Left forelimb (tissue), 1 donor: ENCODE results near the gene BIRC5.
A peak's percentile ranks its signal among the peaks of the same experiment; 100 is the strongest.
"Not testable (repeated sequence)": the region's sequence is repeated elsewhere in the genome, so short reads cannot be mapped to it uniquely, and the experiment has no call there.

Experiments used
- DNase-seq: peaks from one replicate; pipeline ENCODE4 v3.0.0-alpha.2; 2018; ENCODE audit warnings: low spot score

The BIRC5 gene

DNA sequence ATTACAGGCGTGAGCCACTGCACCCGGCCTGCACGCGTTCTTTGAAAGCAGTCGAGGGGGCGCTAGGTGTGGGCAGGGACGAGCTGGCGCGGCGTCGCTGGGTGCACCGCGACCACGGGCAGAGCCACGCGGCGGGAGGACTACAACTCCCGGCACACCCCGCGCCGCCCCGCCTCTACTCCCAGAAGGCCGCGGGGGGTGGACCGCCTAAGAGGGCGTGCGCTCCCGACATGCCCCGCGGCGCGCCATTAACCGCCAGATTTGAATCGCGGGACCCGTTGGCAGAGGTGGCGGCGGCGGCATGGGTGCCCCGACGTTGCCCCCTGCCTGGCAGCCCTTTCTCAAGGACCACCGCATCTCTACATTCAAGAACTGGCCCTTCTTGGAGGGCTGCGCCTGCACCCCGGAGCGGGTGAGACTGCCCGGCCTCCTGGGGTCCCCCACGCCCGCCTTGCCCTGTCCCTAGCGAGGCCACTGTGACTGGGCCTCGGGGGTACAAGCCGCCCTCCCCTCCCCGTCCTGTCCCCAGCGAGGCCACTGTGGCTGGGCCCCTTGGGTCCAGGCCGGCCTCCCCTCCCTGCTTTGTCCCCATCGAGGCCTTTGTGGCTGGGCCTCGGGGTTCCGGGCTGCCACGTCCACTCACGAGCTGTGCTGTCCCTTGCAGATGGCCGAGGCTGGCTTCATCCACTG is at the start of gene BIRC5:
TSS of gene BIRC5 (plus strand) at position 238 of the 690 bp plus-strand sequence. CDS start at position 302, 64 bp downstream.
- DNase-seq = peak; percentile 92

DNA sequence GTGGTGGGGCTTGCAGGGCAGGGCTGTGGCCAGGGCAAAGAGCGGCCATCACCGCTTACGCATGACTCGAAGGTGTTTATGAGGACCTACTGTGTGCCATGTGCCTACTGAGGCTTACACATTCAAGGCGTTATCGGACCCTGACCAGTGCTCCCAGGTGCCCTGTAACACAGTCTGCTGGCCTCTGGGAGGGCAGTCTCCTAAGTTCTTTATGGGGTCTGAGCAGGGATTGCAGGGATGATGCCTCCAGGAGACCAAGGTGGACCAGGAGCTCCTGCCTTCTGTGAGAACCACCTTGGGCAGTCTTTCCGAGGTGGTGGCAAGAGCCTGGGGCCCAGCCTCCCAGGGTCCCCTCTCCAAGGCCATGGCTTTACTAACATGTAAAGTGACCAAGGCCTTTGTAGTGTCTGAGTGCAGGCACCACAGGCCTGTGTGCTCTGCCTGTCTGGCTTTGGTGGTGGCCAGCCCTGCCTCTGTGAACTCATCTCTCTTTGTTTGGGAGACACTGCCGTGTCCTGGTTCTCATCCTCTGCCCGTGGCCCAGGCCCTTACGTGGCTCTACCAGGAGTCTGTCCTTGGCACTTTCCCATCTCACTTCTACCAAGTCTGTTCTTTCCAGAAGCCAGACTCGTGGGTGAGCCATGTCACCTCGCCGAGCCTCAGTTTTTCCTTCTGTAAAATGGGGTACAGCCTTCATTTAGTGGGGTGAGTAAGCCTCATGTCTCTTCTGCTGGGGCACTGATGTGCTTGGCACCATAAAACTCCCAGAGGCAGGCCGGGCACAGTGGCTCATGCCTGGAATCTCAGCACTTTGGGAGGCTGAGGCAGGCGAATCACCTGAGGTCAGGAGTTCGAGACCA is 49.1 kb upstream of the BIRC5 start:
- no peak for DNase-seq

GRCh38 chr17:78166416-78166815 is 47.6 kb upstream of the BIRC5 start:
- no peak for DNase-seq

- DNase-seq = no peak
These were observed 45.7 kb upstream of the BIRC5 start, which contains the start of gene SYNGR2 for GRCh38 chr17:78168242-78168902. TSS of gene SYNGR2 (plus strand) at chr17:78168581. CDS start at chr17:78168617, 36 bp downstream.

- DNase-seq = no peak
These were observed 44.9 kb upstream of the BIRC5 start for GRCh38 chr17:78168903-78169793.

DNA sequence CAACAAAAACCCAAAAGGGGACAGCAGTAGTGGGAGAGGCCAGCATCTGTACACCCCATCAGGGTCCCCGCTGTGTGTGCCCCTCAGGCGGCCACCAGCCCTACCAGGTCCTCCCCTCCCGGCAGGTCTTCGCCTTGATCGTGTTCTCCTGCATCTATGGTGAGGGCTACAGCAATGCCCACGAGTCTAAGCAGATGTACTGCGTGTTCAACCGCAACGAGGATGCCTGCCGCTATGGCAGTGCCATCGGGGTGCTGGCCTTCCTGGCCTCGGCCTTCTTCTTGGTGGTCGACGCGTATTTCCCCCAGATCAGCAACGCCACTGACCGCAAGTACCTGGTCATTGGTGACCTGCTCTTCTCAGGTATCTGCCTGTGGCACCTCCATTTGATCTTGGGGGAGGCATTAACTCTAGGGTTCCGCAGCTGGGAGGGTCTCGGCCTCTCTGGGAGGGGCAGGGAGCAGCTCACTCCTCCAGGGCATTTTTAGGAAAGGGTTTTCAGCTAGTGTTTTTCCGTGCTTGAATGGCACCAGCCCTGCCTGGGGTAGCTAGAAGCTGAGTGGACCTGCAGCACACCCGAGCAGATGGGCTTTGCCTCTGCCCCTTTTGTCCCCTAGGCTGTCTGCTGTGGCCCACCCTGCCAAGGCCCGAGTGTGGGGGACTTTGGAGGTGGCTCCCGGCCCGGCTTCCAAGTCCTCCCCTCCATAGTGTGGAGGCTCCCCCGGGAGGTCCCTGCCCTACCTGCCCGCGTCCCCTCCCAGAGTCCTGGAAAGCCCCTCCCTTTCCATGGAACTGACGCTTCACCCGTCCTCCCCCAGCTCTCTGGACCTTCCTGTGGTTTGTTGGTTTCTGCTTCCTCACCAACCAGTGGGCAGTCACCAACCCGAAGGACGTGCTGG is 43.1 kb upstream of the BIRC5 start:
- DNase-seq = no peak

DNA sequence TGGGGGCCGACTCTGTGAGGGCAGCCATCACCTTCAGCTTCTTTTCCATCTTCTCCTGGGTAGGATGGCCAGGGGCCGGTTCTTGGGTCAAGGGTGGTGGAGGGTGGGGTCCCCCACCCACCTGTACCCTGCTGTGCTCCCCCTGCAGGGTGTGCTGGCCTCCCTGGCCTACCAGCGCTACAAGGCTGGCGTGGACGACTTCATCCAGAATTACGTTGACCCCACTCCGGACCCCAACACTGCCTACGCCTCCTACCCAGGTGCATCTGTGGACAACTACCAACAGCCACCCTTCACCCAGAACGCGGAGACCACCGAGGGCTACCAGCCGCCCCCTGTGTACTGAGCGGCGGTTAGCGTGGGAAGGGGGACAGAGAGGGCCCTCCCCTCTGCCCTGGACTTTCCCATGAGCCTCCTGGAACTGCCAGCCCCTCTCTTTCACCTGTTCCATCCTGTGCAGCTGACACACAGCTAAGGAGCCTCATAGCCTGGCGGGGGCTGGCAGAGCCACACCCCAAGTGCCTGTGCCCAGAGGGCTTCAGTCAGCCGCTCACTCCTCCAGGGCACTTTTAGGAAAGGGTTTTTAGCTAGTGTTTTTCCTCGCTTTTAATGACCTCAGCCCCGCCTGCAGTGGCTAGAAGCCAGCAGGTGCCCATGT is 42.3 kb upstream of the BIRC5 start:
- not testable (repeated sequence) for DNase-seq

GRCh38 chr17:78172249-78173051 is 41.6 kb upstream of the BIRC5 start:
- no peak for DNase-seq

DNA sequence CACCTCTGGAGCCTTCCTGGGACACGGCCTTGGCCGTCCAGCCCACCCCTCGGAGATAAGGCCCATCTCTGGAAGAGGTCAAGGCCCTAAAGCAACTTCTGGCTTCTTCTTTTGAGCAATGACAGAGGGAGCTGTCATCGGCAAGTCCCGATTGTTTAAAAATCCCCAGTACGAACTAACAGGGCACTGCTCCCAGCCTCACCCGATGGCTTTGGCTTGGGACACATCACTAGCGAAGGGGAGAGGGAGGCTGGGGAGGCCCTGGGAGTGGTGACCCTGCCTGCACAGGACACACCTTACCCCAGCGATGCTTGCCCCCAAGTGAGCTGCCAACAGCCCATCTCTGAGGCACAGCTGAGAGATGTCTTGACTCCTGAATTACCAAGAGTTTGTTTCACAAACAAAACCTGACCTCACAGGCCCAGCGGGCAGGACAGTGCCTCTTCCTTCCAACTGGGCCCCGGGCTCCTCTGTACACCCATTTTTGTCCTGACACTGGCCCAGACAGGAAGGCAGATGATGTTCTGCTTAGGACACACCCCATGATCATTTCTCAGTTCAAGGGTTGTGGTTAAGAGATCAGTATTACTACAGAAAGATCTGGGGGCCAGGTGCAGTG is 40.8 kb upstream of the BIRC5 start:
- no peak for DNase-seq

GRCh38 chr17:78174346-78174869 is 39.6 kb upstream of the BIRC5 start:
- DNase-seq = no peak

- DNase-seq = no peak
These were observed 39.0 kb upstream of the BIRC5 start for GRCh38 chr17:78174870-78175642.

GRCh38 chr17:78175643-78175981 is 38.4 kb upstream of the BIRC5 start:
- DNase-seq = no peak

DNA sequence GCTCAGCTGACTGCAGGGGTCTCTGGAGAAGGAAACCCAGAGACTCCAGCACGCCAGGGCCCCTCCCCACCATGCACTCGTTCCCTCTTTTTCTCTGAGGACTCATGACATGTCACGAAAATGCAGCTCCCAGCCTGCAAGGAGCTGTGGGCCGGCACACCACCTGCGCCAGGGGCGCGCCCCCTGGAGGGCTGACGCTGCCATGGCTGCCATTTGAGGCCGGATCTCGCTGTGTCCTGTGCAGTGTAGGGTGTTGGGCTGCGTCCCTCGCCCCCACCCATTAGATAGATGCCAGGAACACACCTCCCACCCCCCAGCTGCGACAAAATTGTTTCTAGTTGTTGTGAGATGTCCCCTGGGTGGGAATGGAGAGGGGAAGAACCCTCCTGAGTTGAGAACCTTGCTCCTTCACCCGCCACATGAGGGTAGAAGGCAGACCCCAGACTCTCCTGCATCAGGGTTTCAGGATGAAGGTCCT is 37.5 kb upstream of the BIRC5 start:
- DNase-seq = no peak

DNA sequence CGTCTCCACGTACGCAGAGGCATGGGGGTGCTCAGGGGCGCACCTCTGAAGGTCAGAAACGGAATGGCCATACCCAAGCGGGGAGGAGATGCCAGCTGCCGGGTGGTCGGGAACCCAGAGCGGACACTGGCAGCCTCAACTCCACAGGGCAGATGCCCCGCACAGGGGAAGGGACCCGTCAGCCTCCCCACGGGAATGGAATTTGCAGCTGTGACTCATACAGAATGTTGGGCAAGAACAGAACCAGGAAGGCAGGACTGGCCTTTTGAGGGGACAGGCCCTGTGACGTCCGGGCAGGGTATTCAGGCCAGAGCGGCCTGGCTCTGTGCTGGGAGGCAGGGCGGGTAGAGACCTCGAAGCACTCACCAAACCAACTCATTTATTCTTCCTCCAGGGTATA is 34.7 kb upstream of the BIRC5 start:
- no peak for DNase-seq

- DNase-seq = no peak
These were observed 34.0 kb upstream of the BIRC5 start for GRCh38 chr17:78180083-78180482.

DNA sequence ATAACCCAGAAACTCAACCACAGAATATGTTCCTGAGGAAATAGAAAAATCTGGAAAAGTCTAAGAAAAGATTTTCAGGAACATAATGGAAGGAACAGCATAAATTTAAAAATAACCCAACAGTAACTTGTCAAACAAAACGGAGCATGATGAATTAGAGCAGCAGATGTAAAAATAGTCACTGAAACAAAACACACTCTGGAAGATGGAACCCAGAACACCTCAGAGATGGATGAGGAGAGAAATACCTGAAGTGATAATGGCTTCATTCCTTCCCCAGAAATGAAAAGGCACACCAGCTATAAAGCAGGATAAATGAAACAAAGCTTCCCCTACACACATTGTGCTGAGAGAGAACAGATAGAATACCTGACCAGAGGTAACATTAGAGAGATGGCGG is 33.5 kb upstream of the BIRC5 start:
- no peak for DNase-seq

GRCh38 chr17:78182504-78182903 is 31.5 kb upstream of the BIRC5 start:
- no peak for DNase-seq

DNA sequence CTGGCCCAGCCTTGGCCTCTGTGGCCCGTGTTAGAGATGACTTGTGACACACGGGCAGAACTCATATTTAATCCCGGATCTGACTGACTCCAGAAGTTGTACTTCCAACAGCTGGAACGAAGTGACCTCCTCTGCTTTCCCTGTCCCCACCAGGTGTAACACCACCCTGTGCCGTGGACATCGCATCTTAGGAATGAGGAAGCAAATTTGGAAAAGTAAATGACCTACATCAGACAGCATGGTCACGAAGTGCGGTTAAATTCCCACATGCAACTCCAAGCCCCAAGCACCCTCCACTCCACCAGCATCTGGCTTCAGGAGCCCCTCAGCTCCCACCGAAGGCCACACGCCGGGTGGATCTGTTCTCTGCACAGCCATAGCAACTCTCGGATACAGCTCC is 30.1 kb upstream of the BIRC5 start:
- no peak for DNase-seq
